Adrenal gland (tissue), 12 donors: ENCODE data around the gene SRPK2. TPM values are rescaled to one million over a fixed set of nuclear protein-coding genes. Genes with fewer than 3 reads are reported as not detected.
"Not testable (repeated sequence)": the region's sequence is repeated elsewhere in the genome, so short reads cannot be mapped to it uniquely, and the experiment has no call there.

Source experiments
- DNase-seq, 7 donors: peaks; one replicate each; pipeline ENCODE4 v3.0.0-alpha.2; 2019 to 2020
- H3K27ac ChIP-seq, 5 donors: fragments of 200-600 bp; sonication (generic) in 4 of 5; 1 replicate in 3 of 5; 2 replicates in 2 of 5; pipeline versions ENCODE4 v1.5.1 to v1.8.0; 2016 to 2020; ENCODE audit warnings: mild to moderate bottlenecking in 1 of 5
- H3K27me3 ChIP-seq: fragments of 200-600 bp; 2 replicates; pipeline ENCODE4 v1.8.0; 2021
- H3K36me3 ChIP-seq, 2 donors: fragments of 200-600 bp; replicated peaks in 1 of 2; 1 replicate in 1 of 2; 2 replicates in 1 of 2; pipeline versions ENCODE4 v1.5.1 to v1.8.0; 2018 to 2022
- H3K4me1 ChIP-seq, 2 donors: fragments of 200-600 bp; replicated peaks in 1 of 2; 1 replicate in 1 of 2; 2 replicates in 1 of 2; pipeline versions ENCODE4 v1.5.1 to v1.8.0; 2018 to 2021
- H3K4me3 ChIP-seq, 4 donors: fragments of 200-600 bp; sonication (generic) in 3 of 4; one replicate each; pipeline ENCODE4 v1.5.1; 2016 to 2018
- H3K9me3 ChIP-seq, 3 donors: fragments of 200-600 bp; sonication (generic) in 1 of 3; replicated peaks in 1 of 3; 1 replicate in 2 of 3; 2 replicates in 1 of 3; pipeline versions ENCODE4 v1.5.1 to v1.8.0; 2016 to 2021
- CTCF ChIP-seq, 6 experiments: fragments of 450-650 bp in 4 of 6; fragments of 200-600 bp in 2 of 6; sonication (generic) in 1 of 6; IDR thresholded peaks; 1 replicate in 5 of 6; 2 replicates in 1 of 6; pipeline versions ENCODE4 v1.5.1 to v1.8.0; 2016 to 2021; ENCODE audit warnings: antibody characterized with exemption in 6 of 6, mild to moderate bottlenecking in 2 of 6, moderate library complexity in 1 of 6
- POLR2A ChIP-seq, 2 donors: fragments of 450-650 bp; IDR thresholded peaks; one replicate each; pipeline ENCODE4 v1.6.1; 2017; ENCODE audit warnings: antibody characterized with exemption in 2 of 2, mild to moderate bottlenecking in 2 of 2, moderate library complexity in 1 of 2
- WGBS, 4 donors: extraction: QIAGEN DNeasy Blood & Tissue Kit in 2 of 4; methylation state at CpG; one replicate each; pipeline versions ENCODE4 v1.1.5 to v1.1.7; 2013 to 2017; 5-methylcytosine and 5-hydroxymethylcytosine counted together
- intact Hi-C, 2 donors: fragments of 100-400 bp; cut with DNase I; formaldehyde crosslinking; loops; one replicate each; pipeline versions ENCODE4 v1.14.1 to v1.15.0; 2022 to 2023
- polyA plus RNA-seq, 3 donors: library from polyadenylated mRNA; stranded (reverse); fragments of 200-250 nt in 2 of 3; fragments of 350-450 nt in 1 of 3; fragmentation: Illumina TruSeq in 1 of 3; extraction: RNeasy Lipid Tissue Mini Kit (QIAGEN cat#74804) in 1 of 3; gene quantifications; one replicate each; pipeline ENCODE4 v1.2.3, GENCODE V29; 2013 to 2014
- total RNA-seq, 9 donors: library from RNA; depleted of rRNA in 4 of 9; stranded (reverse); fragments of >200 nt in 4 of 9; fragments of 120-200 nt in 1 of 9; fragmentation: NEBNext Ultra II Directional in 1 of 9; extraction: Animal tissue kit (Norgen Biotek cat#: 25700) in 1 of 9; gene quantifications; one replicate each; pipeline versions ENCODE4 v1.1.0 to v1.2.4, GENCODE V29; 2013 to 2023
- donor health status: healthy with polysubstance abuse.
- donor health status: Bipolar disorder and iron deficiency.
- donor health status: DM: yes; HTN: yes; CAD: no.
- donor health status: DM: no; HTN: no; CAD: no.
- donor health status: DM: no; HTN: no; CAD: no.
- donor health status: DM: yes; HTN: yes; CAD: no.

The SRPK2 gene
- total and polyA plus RNA-seq, 12 donors = 7.3 to 64.7 (median 36.6) TPM

- DNase-seq = no peak
- Histone ChIP-seq H3K4me1 (peaks cover 0 to 6% of the 10 kb centered on the region in 2 donors), H3K27ac (no peak overlapping the region), H3K4me3 (no peak overlapping the region), H3K9me3 (no peaks in the 10 kb centered on the region), H3K36me3 (no peaks in the 10 kb centered on the region), H3K27me3 (no peaks in the 10 kb centered on the region)
- 79 to 86% (median 82%) methylated on average over 4 of the region's 4 CpGs for WGBS, 4 donors
- intact Hi-C loops = no loop called here
- TF ChIP-seq CTCF (IDR thresholded peaks at IDR 0.05) = no peak
- TF ChIP-seq POLR2A (IDR thresholded peaks at IDR 0.05) = no peak
Observed at GRCh38 chr7:105306298-105306748, 82.4 kb downstream of the SRPK2 start.

- intact Hi-C loops = no loop called here
Observed at GRCh38 chr7:105305633-105306032, 83.1 kb downstream of the SRPK2 start.

GRCh38 chr7:105304040-105304895 lies 84.5 kb downstream of the SRPK2 start:
- Histone ChIP-seq H3K4me1 (peaks cover 0 to 6% of the 10 kb centered on the region in 2 donors), H3K4me3 (no peak overlapping the region), H3K36me3 (no peaks in the 10 kb centered on the region), H3K9me3 (no peaks in the 10 kb centered on the region), H3K27me3 (no peaks in the 10 kb centered on the region), H3K27ac (no peak overlapping the region)
- WGBS, 4 donors = 54 to 72% (median 56%) methylated on average over 5 of the region's 5 CpGs
- no peak for TF ChIP-seq CTCF (IDR thresholded peaks at IDR 0.05)
- TF ChIP-seq POLR2A (IDR thresholded peaks at IDR 0.05) = no peak
- intact Hi-C loops = no loop called here
- no peak for DNase-seq

More at GRCh38 chr7:105305633-105306032, 83.1 kb downstream of the SRPK2 start:
- Histone ChIP-seq H3K27ac (no peak overlapping the region), H3K9me3 (no peaks in the 10 kb centered on the region), H3K4me1 (peaks cover 0 to 6% of the 10 kb centered on the region in 2 donors), H3K27me3 (no peaks in the 10 kb centered on the region), H3K4me3 (no peak overlapping the region), H3K36me3 (no peaks in the 10 kb centered on the region)
- 93 to 100% (median 96%) methylated on average over 2 of the region's 2 CpGs for WGBS, 4 donors
- no peak for TF ChIP-seq CTCF (IDR thresholded peaks at IDR 0.05)
- TF ChIP-seq POLR2A (IDR thresholded peaks at IDR 0.05) = no peak
- no peak for DNase-seq

- H3K9me3 ChIP-seq, H3K27me3 ChIP-seq, H3K4me3 ChIP-seq, H3K27ac ChIP-seq, DNase-seq, H3K36me3 ChIP-seq, intact Hi-C loops, H3K4me1 ChIP-seq: not testable (repeated sequence)
- 93 to 96% (median 95%) methylated on average over 6 of the region's 6 CpGs for WGBS, 4 donors
Observed at GRCh38 chr7:105300587-105300986, 88.1 kb downstream of the SRPK2 start.
